SU-DHL-6 (cell line): ENCODE data around the gene RNF187.

Source experiments
- H2AFZ ChIP-seq: fragments of 200-600 bp; sonication (generic); 2 replicates; pipeline ENCODE4 v1.6.1; 2014; ENCODE audit warnings: low read depth, mild to moderate bottlenecking, moderate library complexity, mixed read lengths, antibody characterized with exemption, low read length; ENCODE audit not compliant: severe bottlenecking
- H3F3A ChIP-seq: fragments of 200-600 bp; shearing (Covaris generic); 2 replicates; pipeline ENCODE4 v1.6.0; 2016; ENCODE audit warnings: antibody characterized with exemption, mild to moderate bottlenecking; ENCODE audit not compliant: insufficient read depth
- H3K27ac ChIP-seq: fragments of 200-600 bp; sonication (generic); 2 replicates; pipeline ENCODE4 v1.5.1; 2016; ENCODE audit warnings: low read depth, mild to moderate bottlenecking, low read length, moderate library complexity, mixed read lengths
- H3K27me3 ChIP-seq: fragments of 200-600 bp; sonication (generic), shearing (Covaris generic); 2 replicates; pipeline ENCODE4 v1.6.0; 2014; ENCODE audit warnings: mild to moderate bottlenecking, low read length
- H3K36me3 ChIP-seq: fragments of 200-600 bp; sonication (generic); 2 replicates; pipeline ENCODE4 v1.6.1; 2014; ENCODE audit warnings: mild to moderate bottlenecking, low read length, mixed read lengths
- H3K4me2 ChIP-seq: fragments of 300-600, 200-600 bp; shearing (Covaris generic), sonication (generic); 2 replicates; pipeline ENCODE4 v1.6.0; 2014; ENCODE audit warnings: low read length, low read depth, mild to moderate bottlenecking; ENCODE audit not compliant: poor library complexity, severe bottlenecking
- H3K4me3 ChIP-seq: fragments of 200-600 bp; sonication (generic); 2 replicates; pipeline ENCODE4 v1.5.1; 2014; ENCODE audit warnings: antibody characterized with exemption, low read length, mild to moderate bottlenecking, mixed read lengths; ENCODE audit not compliant: insufficient read depth, poor library complexity, severe bottlenecking
- H3K79me2 ChIP-seq: fragments of 200-600 bp; sonication (generic); 2 replicates; pipeline ENCODE4 v1.6.1; 2014; ENCODE audit warnings: mild to moderate bottlenecking, low read length, moderate library complexity; ENCODE audit not compliant: insufficient read depth
- H3K9ac ChIP-seq: fragments of 200-600 bp; sonication (generic); 2 replicates; pipeline ENCODE4 v1.7.0; 2014; ENCODE audit warnings: mild to moderate bottlenecking, low read length
- H3K9me2 ChIP-seq: fragments of 200-600 bp; sonication (generic); replicated peaks from 2 replicates; pipeline ENCODE4 v1.6.1; 2014; ENCODE audit warnings: low read length; ENCODE audit not compliant: insufficient read depth
- H3K9me3 ChIP-seq: fragments of 200-600 bp; sonication (generic); 2 replicates; pipeline ENCODE4 v1.6.1; 2014; ENCODE audit warnings: low read length, mixed read lengths; ENCODE audit not compliant: insufficient read depth
- H4K20me1 ChIP-seq: fragments of 200-600 bp; sonication (generic); 2 replicates; pipeline ENCODE4 v1.6.1; 2014; ENCODE audit warnings: low read depth, mild to moderate bottlenecking, antibody characterized with exemption, low read length, moderate library complexity, mixed read lengths
- CTCF ChIP-seq: fragments of 200-600 bp; sonication (generic); IDR thresholded peaks from one replicate; pipeline ENCODE4 v1.5.1; 2017; ENCODE audit warnings: antibody characterized with exemption, mild to moderate bottlenecking, low read length, moderate library complexity; ENCODE audit not compliant: insufficient read depth, poor library complexity, severe bottlenecking
- EZH2phosphoT487 ChIP-seq: fragments of 200-600 bp; sonication (generic), shearing (Covaris generic); conservative IDR thresholded peaks from 2 replicates; pipeline ENCODE4 v1.6.1; 2018; ENCODE audit warnings: mild to moderate bottlenecking, antibody characterized with exemption, low read length, moderate library complexity, mixed read lengths

The RNF187 gene

GRCh38 chr1:228450200-228450599 is 37.0 kb upstream of the RNF187 start:
- H2AFZ ChIP-seq: no peak overlapping the region
- H4K20me1 ChIP-seq: no peaks in the 10 kb centered on the region
- TF ChIP-seq CTCF (no peak), EZH2phosphoT487 (no peak)

GRCh38 chr1:228452194-228453021 is 34.8 kb upstream of the RNF187 start:
- Histone ChIP-seq H3F3A (no peaks in the 10 kb centered on the region), H4K20me1 (no peaks in the 10 kb centered on the region), H3K9me2 (no peaks in the 10 kb centered on the region), H3K79me2 (no peaks in the 10 kb centered on the region), H3K4me2 (no peak overlapping the region), H3K4me3 (no peak overlapping the region), H3K36me3 (no peaks in the 10 kb centered on the region), H2AFZ (no peak overlapping the region), H3K27me3 (no peaks in the 10 kb centered on the region), H3K9me3 (no peaks in the 10 kb centered on the region), H3K27ac (no peak overlapping the region), H3K9ac (no peak overlapping the region)
- no peak for TF ChIP-seq EZH2phosphoT487
- TF ChIP-seq CTCF: no peak

More at GRCh38 chr1:228450200-228450599, 37.0 kb upstream of the RNF187 start:
- Histone ChIP-seq H3K9ac (no peak overlapping the region), H3K27me3 (no peaks in the 10 kb centered on the region), H3K36me3 (no peaks in the 10 kb centered on the region), H3F3A (no peaks in the 10 kb centered on the region), H3K79me2 (no peaks in the 10 kb centered on the region), H3K9me3 (no peaks in the 10 kb centered on the region), H3K27ac (no peak overlapping the region), H3K4me2 (no peak overlapping the region), H3K4me3 (no peak overlapping the region), H3K9me2 (no peaks in the 10 kb centered on the region)

GRCh38 chr1:228453022-228453560 is 34.1 kb upstream of the RNF187 start:
- H3K36me3 ChIP-seq: no peaks in the 10 kb centered on the region
- TF ChIP-seq EZH2phosphoT487 (no peak), CTCF (no peak)
- no peak overlapping the region for H3K4me2 ChIP-seq
- no peak overlapping the region for H2AFZ ChIP-seq
- no peaks in the 10 kb centered on the region for H3K9me2 ChIP-seq
- no peak overlapping the region for H3K4me3 ChIP-seq
- no peaks in the 10 kb centered on the region for H3K9me3 ChIP-seq
- no peaks in the 10 kb centered on the region for H4K20me1 ChIP-seq
- no peaks in the 10 kb centered on the region for H3K79me2 ChIP-seq
- H3K9ac ChIP-seq: no peak overlapping the region
- no peaks in the 10 kb centered on the region for H3K27me3 ChIP-seq
- no peaks in the 10 kb centered on the region for H3F3A ChIP-seq
- H3K27ac ChIP-seq: no peak overlapping the region
